ENCODE results near the gene SEC14L6. TPM values are rescaled to one million over a fixed set of nuclear protein-coding genes. Genes with fewer than 3 reads are reported as not detected.

SEC14L6 gene
- total and polyA plus RNA-seq, 9 donors = 0.13 to 0.62 (median 0.22) TPM

DNA sequence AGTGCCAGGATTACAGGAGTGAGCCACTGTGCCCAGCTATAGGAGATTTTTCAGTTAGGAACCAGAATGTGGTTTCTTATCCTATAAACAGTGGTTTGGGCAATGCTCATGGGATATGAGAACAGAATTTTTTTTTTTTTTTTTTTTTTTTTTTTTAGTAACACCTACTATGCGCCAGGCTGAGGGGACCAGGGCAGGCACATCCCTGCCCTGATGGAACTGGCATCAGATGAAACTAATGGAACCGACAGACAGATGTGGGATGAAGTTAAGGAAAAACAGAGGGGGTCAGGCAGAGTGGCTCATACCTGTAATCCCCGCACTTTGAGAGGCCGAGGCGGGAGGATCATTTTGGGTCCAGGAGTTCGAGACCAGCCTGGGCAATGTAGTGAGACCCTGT, 45.9 kb downstream of the SEC14L6 start:
- WGBS (ENCODE audit: insufficient coverage) = 75% methylated on average over 2 of the region's 6 CpGs
- DNase-seq = no peak
- Histone ChIP-seq H3K4me1 (ENCODE audit: control insufficient read depth, insufficient read depth, low read length) (no peaks in the 10 kb centered on the region), H3K9me3 (replicated peaks; ENCODE audit: control insufficient read depth, low read depth, low read length) (no peaks in the 10 kb centered on the region), H3K4me3 (ENCODE audit: low read length) (no peak overlapping the region), H3K36me3 (ENCODE audit: control insufficient read depth, insufficient read depth, low read length) (no peaks in the 10 kb centered on the region), H3K27me3 (ENCODE audit: control insufficient read depth, insufficient read depth, low read length) (peaks cover 33% of the 10 kb centered on the region), H3K27ac (ENCODE audit: low read length) (no peak overlapping the region)

DNA sequence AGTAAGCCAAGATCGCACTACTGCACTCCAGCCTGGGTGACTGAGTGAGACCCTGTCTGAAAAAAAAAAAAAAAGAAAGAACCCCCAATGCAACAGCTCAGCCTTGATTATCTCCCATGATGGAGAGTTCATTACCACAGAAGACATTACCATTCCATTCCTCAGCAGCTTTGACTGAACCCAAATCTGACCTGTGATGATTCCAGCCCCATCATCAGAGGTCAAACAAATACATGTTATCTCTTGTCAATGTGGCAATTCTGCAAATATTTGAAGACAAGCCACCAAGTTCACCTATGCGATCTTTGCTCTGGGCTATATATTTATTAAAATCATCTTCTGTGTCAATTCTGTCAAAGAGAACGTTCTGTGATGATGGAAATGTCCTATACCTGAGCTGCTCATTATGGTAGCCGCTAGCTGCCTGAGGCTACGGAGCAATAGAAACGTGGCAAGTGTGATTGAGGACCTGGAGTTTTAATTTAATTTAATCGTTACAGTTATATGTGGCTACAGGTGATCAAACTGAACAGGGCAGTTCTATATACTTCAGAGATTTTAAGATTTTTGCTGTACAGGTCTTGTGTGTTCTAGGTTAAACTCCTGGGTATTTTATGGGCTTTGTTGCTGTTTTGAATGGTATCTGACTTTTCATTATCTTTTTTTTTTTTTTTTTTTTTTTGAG, 48.9 kb downstream of the SEC14L6 start:
- H3K9me3 ChIP-seq (replicated peaks; ENCODE audit: control insufficient read depth, low read depth, low read length) = no peaks in the 10 kb centered on the region
- no peak for DNase-seq
- no peaks in the 10 kb centered on the region for H3K36me3 ChIP-seq (ENCODE audit: control insufficient read depth, insufficient read depth, low read length)
- peaks cover 12% of the 10 kb centered on the region for H3K27me3 ChIP-seq (ENCODE audit: control insufficient read depth, insufficient read depth, low read length)
- H3K4me3 ChIP-seq (ENCODE audit: low read length) = no peak overlapping the region
- no peaks in the 10 kb centered on the region for H3K4me1 ChIP-seq (ENCODE audit: control insufficient read depth, insufficient read depth, low read length)
- WGBS (ENCODE audit: insufficient coverage) = 52% methylated on average over 3 of the region's 7 CpGs
- H3K27ac ChIP-seq (ENCODE audit: low read length) = no peak overlapping the region

DNA sequence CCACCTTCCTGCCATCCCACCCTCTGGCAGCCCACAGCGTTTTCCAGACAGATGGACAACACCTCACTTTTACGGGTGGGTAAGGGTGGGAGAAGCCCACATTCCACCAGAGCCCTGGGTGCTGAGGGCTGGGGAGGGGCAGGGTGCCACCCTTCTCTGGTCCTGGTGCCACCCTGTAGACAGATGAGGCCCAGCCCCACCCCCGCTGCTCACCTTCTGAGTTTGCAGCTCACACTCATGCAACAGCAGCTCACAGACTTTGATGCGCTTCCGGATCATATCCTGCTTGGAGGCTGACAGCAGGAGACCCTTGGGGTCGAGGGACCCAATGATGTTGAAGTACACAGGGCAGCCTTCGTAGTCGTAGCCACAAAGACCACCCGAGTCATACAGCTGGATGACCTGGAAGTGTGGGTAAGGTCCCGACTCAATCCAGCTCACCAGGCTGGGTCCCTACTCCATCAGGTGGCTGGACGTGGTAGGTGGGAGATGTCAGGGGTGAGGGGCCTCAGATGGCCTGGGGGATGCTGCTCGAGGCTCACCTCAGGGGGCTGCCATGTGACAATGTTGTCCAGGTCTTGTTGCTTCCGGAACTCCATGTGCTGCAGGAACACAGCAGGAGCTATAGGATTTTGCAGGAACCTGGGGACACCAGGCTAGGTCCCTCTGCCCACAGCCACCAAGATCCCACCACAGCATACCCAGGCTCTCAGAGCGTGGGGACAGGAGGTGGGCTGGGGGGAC, 51.3 kb downstream of the SEC14L6 start:
- 78% methylated on average over 11 of the region's 14 CpGs for WGBS (ENCODE audit: insufficient coverage)
- Histone ChIP-seq H3K4me3 (ENCODE audit: low read length) (no peak overlapping the region), H3K27me3 (ENCODE audit: control insufficient read depth, insufficient read depth, low read length) (peaks cover 4% of the 10 kb centered on the region), H3K4me1 (ENCODE audit: control insufficient read depth, insufficient read depth, low read length) (no peaks in the 10 kb centered on the region), H3K9me3 (replicated peaks; ENCODE audit: control insufficient read depth, low read depth, low read length) (no peaks in the 10 kb centered on the region), H3K27ac (ENCODE audit: low read length) (no peak overlapping the region), H3K36me3 (ENCODE audit: control insufficient read depth, insufficient read depth, low read length) (no peaks in the 10 kb centered on the region)
- DNase-seq = no peak

DNA sequence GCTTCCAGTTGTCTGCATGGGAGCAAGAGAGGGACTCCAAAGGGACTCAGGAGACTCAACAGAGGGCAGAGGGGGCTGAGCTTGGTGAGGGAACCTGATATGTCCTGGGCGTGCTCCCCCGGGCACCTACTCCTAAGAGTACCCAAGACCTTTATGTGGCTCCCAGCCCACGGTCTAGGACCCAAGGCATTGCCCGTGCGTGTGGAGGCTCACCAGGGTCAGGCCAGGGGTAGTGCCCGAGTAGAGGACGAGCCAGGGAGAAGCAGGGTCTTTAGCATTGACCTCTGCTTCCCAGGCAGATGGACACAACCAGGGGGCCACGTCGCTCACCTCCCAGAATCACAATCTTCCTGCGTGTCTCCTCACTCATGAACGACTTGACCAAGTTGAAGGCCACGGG, 54.4 kb downstream of the SEC14L6 start:
- DNase-seq = no peak
- WGBS (ENCODE audit: insufficient coverage) = 71% methylated on average over 8 of the region's 12 CpGs
- Histone ChIP-seq H3K4me3 (ENCODE audit: low read length) (no peak overlapping the region), H3K27me3 (ENCODE audit: control insufficient read depth, insufficient read depth, low read length) (peaks cover 4% of the 10 kb centered on the region), H3K9me3 (replicated peaks; ENCODE audit: control insufficient read depth, low read depth, low read length) (no peaks in the 10 kb centered on the region), H3K36me3 (ENCODE audit: control insufficient read depth, insufficient read depth, low read length) (no peaks in the 10 kb centered on the region), H3K4me1 (ENCODE audit: control insufficient read depth, insufficient read depth, low read length) (no peaks in the 10 kb centered on the region), H3K27ac (ENCODE audit: low read length) (no peak overlapping the region)

DNA sequence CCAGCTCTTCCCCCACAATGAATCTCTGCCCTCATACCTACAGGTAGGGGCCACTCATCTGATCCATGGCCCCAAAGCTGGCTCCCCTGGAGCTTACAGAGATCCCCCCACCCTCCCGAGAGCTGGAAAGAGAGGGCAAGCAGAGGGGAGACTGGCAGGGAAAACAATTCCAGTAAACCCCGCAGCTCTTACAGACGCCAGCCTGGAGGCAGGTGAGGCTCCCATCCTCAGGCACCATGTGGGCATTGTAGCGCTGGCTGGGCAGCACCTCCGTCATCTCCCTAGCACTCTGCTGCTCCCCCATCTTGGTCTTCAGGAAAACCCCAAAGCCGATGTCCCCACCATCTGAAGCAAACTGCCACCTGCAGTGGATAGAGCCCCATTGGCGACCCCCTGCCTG, 55.2 kb downstream of the SEC14L6 start:
- Histone ChIP-seq H3K27me3 (ENCODE audit: control insufficient read depth, insufficient read depth, low read length) (peaks cover 4% of the 10 kb centered on the region), H3K4me3 (ENCODE audit: low read length) (no peak overlapping the region), H3K36me3 (ENCODE audit: control insufficient read depth, insufficient read depth, low read length) (no peaks in the 10 kb centered on the region), H3K9me3 (replicated peaks; ENCODE audit: control insufficient read depth, low read depth, low read length) (no peaks in the 10 kb centered on the region), H3K27ac (ENCODE audit: low read length) (no peak overlapping the region), H3K4me1 (ENCODE audit: control insufficient read depth, insufficient read depth, low read length) (no peaks in the 10 kb centered on the region)
- DNase-seq = no peak
- 93% methylated on average over 3 of the region's 7 CpGs for WGBS (ENCODE audit: insufficient coverage)

DNA sequence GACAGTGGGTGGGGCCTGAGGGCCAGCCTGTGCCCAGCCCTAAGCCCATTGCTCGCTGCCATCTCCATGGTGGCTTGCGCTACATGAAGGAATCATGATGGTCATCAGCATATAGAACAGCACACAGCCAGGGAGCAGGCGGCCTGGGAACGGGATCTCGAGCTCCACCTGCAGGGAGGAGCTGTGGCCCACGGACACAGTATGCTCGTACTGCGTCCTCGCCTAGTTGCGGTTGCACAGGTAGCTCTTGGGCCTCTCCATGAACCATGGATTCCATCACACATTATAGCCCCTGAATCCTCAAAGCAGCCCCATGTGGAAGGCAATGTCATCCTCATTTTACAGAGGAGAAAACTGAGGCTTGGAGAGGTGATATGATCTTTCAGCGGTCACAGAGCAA, 56.1 kb downstream of the SEC14L6 start:
- Histone ChIP-seq H3K4me3 (ENCODE audit: low read length) (no peak overlapping the region), H3K4me1 (ENCODE audit: control insufficient read depth, insufficient read depth, low read length) (no peaks in the 10 kb centered on the region), H3K36me3 (ENCODE audit: control insufficient read depth, insufficient read depth, low read length) (no peaks in the 10 kb centered on the region), H3K9me3 (replicated peaks; ENCODE audit: control insufficient read depth, low read depth, low read length) (no peaks in the 10 kb centered on the region), H3K27me3 (ENCODE audit: control insufficient read depth, insufficient read depth, low read length) (peaks cover 4% of the 10 kb centered on the region), H3K27ac (ENCODE audit: low read length) (no peak overlapping the region)
- DNase-seq = no peak
- WGBS (ENCODE audit: insufficient coverage) = 49% methylated on average over 6 of the region's 11 CpGs

DNA sequence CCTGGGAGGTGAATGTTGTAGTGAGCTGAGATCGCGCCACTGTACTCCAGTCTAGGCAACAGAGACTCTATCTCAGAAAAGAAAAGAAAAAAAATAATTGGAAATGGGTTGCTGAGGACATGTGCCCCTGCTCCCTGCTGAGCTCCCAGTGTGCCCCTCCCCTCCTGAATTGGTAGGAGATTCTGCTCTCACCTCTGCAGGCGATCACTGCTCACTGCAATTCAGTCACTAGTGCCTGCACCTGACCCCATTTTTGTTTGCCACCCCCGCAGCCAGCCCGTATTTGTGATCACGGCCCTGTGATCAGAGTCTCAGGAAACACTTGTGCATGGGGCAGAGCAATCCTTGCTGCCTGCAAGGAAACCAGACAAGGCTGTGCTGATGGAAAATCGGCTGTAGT, 58.4 kb downstream of the SEC14L6 start:
- Histone ChIP-seq H3K36me3 (ENCODE audit: control insufficient read depth, insufficient read depth, low read length) (no peaks in the 10 kb centered on the region), H3K4me1 (ENCODE audit: control insufficient read depth, insufficient read depth, low read length) (no peaks in the 10 kb centered on the region), H3K27ac (ENCODE audit: low read length) (no peak overlapping the region), H3K9me3 (replicated peaks; ENCODE audit: control insufficient read depth, low read depth, low read length) (no peaks in the 10 kb centered on the region), H3K27me3 (ENCODE audit: control insufficient read depth, insufficient read depth, low read length) (peaks cover 4% of the 10 kb centered on the region), H3K4me3 (ENCODE audit: low read length) (no peak overlapping the region)
- no peak for DNase-seq
- WGBS (ENCODE audit: insufficient coverage) = 62% methylated on average over 7 of the region's 7 CpGs

DNA sequence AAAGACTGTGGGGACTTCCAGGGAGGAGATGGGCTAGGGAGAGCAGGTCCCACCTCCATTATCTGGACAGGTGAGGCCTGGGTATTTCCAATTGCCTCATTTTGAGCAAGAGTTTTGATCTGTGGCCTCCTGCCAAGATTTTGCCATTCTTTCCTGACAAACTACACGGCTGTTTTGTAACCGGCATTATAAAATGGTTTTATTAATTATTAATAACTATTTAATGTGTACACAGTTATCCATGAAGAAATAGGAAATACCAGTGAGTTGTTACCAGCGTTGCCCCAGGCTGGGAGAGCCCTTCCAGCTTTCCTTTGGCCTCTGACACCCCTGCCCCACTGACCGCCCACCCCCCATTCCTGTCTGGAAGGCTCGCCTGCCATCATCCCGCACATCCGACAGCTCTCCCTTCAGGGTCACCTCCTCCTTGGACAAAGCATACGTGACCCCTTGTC, 59.9 kb downstream of the SEC14L6 start:
- Histone ChIP-seq H3K36me3 (ENCODE audit: control insufficient read depth, insufficient read depth, low read length) (no peaks in the 10 kb centered on the region), H3K4me1 (ENCODE audit: control insufficient read depth, insufficient read depth, low read length) (no peaks in the 10 kb centered on the region), H3K9me3 (replicated peaks; ENCODE audit: control insufficient read depth, low read depth, low read length) (no peaks in the 10 kb centered on the region), H3K27ac (ENCODE audit: low read length) (no peak overlapping the region), H3K27me3 (ENCODE audit: control insufficient read depth, insufficient read depth, low read length) (no peaks in the 10 kb centered on the region), H3K4me3 (ENCODE audit: low read length) (no peak overlapping the region)
- DNase-seq = no peak
- 81% methylated on average over 6 of the region's 8 CpGs for WGBS (ENCODE audit: insufficient coverage)

DNA sequence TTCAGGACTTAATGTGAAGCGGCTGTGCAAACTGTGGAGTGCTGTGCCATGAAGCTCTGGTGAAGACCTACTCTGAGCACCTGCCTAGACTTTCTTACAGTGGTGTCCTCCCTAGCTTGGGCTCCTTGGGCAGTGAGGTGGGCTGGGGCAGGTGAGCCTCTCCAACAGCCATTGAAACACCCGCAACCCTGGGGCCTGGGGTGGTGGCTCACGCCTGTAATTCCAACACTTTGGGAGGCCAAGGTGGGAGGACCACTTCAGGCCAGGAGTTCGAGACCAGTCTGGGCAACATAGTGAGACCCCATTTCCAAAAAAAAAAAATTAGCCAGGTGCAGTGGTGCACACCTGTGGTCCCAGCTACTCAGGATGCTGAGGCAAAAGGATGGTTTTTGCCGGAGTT, 60.4 kb downstream of the SEC14L6 start:
- WGBS (ENCODE audit: insufficient coverage) = 100% methylated on average over 1 of the region's 5 CpGs
- H3K9me3 ChIP-seq (replicated peaks; ENCODE audit: control insufficient read depth, low read depth, low read length) = no peaks in the 10 kb centered on the region
- no peaks in the 10 kb centered on the region for H3K27me3 ChIP-seq (ENCODE audit: control insufficient read depth, insufficient read depth, low read length)
- no peak for DNase-seq
- no peaks in the 10 kb centered on the region for H3K36me3 ChIP-seq (ENCODE audit: control insufficient read depth, insufficient read depth, low read length)
- no peak overlapping the region for H3K4me3 ChIP-seq (ENCODE audit: low read length)
- H3K4me1 ChIP-seq (ENCODE audit: control insufficient read depth, insufficient read depth, low read length) = no peaks in the 10 kb centered on the region
- no peak overlapping the region for H3K27ac ChIP-seq (ENCODE audit: low read length)

DNA sequence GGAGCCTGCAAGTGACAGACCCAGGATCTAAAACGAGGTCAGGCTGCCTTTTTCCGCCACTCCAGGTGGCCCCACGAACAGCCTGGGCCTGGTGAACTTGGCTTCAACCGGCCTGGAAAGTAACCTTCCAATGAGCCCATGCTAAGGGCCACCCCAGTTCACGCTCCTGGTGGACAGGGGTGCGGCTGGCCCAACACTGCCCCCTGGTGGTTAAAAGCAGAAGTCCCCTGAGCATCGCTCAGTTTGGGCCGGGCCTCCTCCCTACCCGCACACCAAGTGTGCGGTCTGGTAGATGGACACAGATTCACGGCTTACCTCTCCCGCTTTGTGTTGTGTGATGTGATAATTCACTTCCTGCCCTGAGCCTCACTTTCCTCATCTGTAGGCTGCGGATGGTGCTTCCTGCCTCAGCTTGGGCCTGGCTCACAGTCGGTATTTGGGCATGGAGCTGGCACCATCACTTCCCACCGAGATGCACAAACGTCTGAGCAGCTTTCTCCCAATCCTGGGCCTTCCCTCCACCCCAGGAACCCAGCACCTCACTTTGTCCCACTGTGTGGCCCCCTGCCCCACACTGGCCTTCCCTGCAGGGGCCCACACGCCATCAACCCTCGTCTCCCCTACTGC, 61.1 kb downstream of the SEC14L6 start:
- WGBS (ENCODE audit: insufficient coverage) = 42% methylated on average over 9 of the region's 18 CpGs
- H3K27me3 ChIP-seq (ENCODE audit: control insufficient read depth, insufficient read depth, low read length) = no peaks in the 10 kb centered on the region
- H3K4me3 ChIP-seq (ENCODE audit: low read length) = no peak overlapping the region
- H3K27ac ChIP-seq (ENCODE audit: low read length) = no peak overlapping the region
- no peaks in the 10 kb centered on the region for H3K36me3 ChIP-seq (ENCODE audit: control insufficient read depth, insufficient read depth, low read length)
- no peaks in the 10 kb centered on the region for H3K4me1 ChIP-seq (ENCODE audit: control insufficient read depth, insufficient read depth, low read length)
- DNase-seq = peak; percentile 30
- no peaks in the 10 kb centered on the region for H3K9me3 ChIP-seq (replicated peaks; ENCODE audit: control insufficient read depth, low read depth, low read length)

Measured in muscle of leg (tissue), 11 donors.